ENCODE data around the gene USP24.

The USP24 gene

GRCh38 chr1:55215194-55216021 is at the start of gene USP24:
Gene USP24 (minus strand): TSS chr1:55215364. CDS start chr1:55215113, 251 bp downstream.
- DNase-seq (ENCODE audit: low read depth), result peak; percentile 78

GRCh38 chr1:55262822-55263221 is 47.7 kb upstream of the USP24 start:
- DNase-seq (ENCODE audit: low read depth), result no peak

- DNase-seq (ENCODE audit: low read depth), result no peak
Measured at GRCh38 chr1:55259911-55260609, 44.9 kb upstream of the USP24 start.

- peak; percentile 16 for DNase-seq (ENCODE audit: low read depth)
Measured at GRCh38 chr1:55257958-55258357, 42.8 kb upstream of the USP24 start.

GRCh38 chr1:55255901-55256300 is 40.7 kb upstream of the USP24 start:
- DNase-seq (ENCODE audit: low read depth), result no peak

- no peak for DNase-seq (ENCODE audit: low read depth)
Measured at GRCh38 chr1:55252942-55253589, 37.9 kb upstream of the USP24 start.

- DNase-seq (ENCODE audit: low read depth), result no peak
Measured at GRCh38 chr1:55250399-55251075, 35.4 kb upstream of the USP24 start.

- DNase-seq (ENCODE audit: low read depth), result no peak
Measured at GRCh38 chr1:55249646-55250398, 34.7 kb upstream of the USP24 start.

GRCh38 chr1:55246896-55247295 is 31.7 kb upstream of the USP24 start:
- DNase-seq (ENCODE audit: low read depth), result no peak

- no peak for DNase-seq (ENCODE audit: low read depth)
Measured at GRCh38 chr1:55246331-55246730, 31.2 kb upstream of the USP24 start.

- no peak for DNase-seq (ENCODE audit: low read depth)
Measured at GRCh38 chr1:55245781-55246180, 30.6 kb upstream of the USP24 start.

GRCh38 chr1:55244476-55245099 is 29.4 kb upstream of the USP24 start:
- DNase-seq (ENCODE audit: low read depth), result no peak

- DNase-seq (ENCODE audit: low read depth), result no peak
Measured at GRCh38 chr1:55243655-55244054, 28.5 kb upstream of the USP24 start.

GRCh38 chr1:55239548-55239947 is 24.4 kb upstream of the USP24 start:
- DNase-seq (ENCODE audit: low read depth), result no peak

GRCh38 chr1:55235722-55236121 is 20.6 kb upstream of the USP24 start:
- DNase-seq (ENCODE audit: low read depth), result no peak

- no peak for DNase-seq (ENCODE audit: low read depth)
Measured at GRCh38 chr1:55234016-55234415, 18.9 kb upstream of the USP24 start.

GRCh38 chr1:55233145-55233777 is 18.1 kb upstream of the USP24 start:
- DNase-seq (ENCODE audit: low read depth), result no peak

- DNase-seq (ENCODE audit: low read depth), result no peak
Measured at GRCh38 chr1:55232448-55233144, 17.4 kb upstream of the USP24 start.

- DNase-seq (ENCODE audit: low read depth), result no peak
Measured at GRCh38 chr1:55231745-55232144, 16.6 kb upstream of the USP24 start.

- DNase-seq (ENCODE audit: low read depth), result no peak
Measured at GRCh38 chr1:55230659-55231058, 15.5 kb upstream of the USP24 start.

Data from T-helper 22 cell (primary cell).